CD4-positive, CD25-positive, alpha-beta regulatory T cell (primary cell): ENCODE measurements around the gene E2F8. TPM values are rescaled to one million over a fixed set of nuclear protein-coding genes. Genes with fewer than 3 reads are reported as not detected.
"Not testable (repeated sequence)": the region's sequence is repeated elsewhere in the genome, so short reads cannot be mapped to it uniquely, and the experiment has no call there.

Source experiments
- ATAC-seq, 2 donors: fragments of 150-1000 bp; cut with Tn5 transposase; one replicate each; pipeline ENCODE4 v1.10.0; 2021; ENCODE audit warnings: low read depth in 2 of 2, moderate number of reproducible peaks in 2 of 2, moderate library complexity in 1 of 2
- DNase-seq, 3 donors: peaks; one replicate each; pipeline versions ENCODE4 v3.0.0 to v3.0.0-alpha.2; 2012 to 2022; ENCODE audit warnings: mixed read lengths in 1 of 3
- H3K27ac ChIP-seq: one replicate; pipeline ENCODE4 v1.7.0; 2013; ENCODE audit warnings: mild to moderate bottlenecking, low read length; ENCODE audit not compliant: insufficient read depth, poor library complexity, severe bottlenecking
- H3K27me3 ChIP-seq: one replicate; pipeline ENCODE4 v1.7.0; 2013; ENCODE audit warnings: low read length; ENCODE audit not compliant: control insufficient read depth, insufficient read depth
- H3K36me3 ChIP-seq: one replicate; pipeline ENCODE4 v1.7.0; 2013; ENCODE audit warnings: mild to moderate bottlenecking, low read length, moderate library complexity; ENCODE audit not compliant: control insufficient read depth, insufficient read depth
- H3K4me1 ChIP-seq: 2 replicates; pipeline ENCODE4 v1.7.0; 2013; ENCODE audit warnings: mild to moderate bottlenecking, low read length; ENCODE audit not compliant: insufficient read depth, control insufficient read depth, poor library complexity, severe bottlenecking
- H3K4me3 ChIP-seq: one replicate; pipeline ENCODE4 v1.7.0; 2013; ENCODE audit warnings: low read depth, mild to moderate bottlenecking, low read length, moderate library complexity
- H3K9me3 ChIP-seq, 2 experiments: 1 replicate in 1 of 2; 2 replicates in 1 of 2; pipeline ENCODE4 v1.7.0; 2013; ENCODE audit warnings: low read length in 2 of 2, mild to moderate bottlenecking in 1 of 2, moderate library complexity in 1 of 2; ENCODE audit not compliant: control insufficient read depth in 2 of 2
- H3K27ac Mint-ChIP-seq, 3 donors: one replicate each; pipeline ENCODE4 v1.8.0; 2020 to 2022; ENCODE audit warnings: mild to moderate bottlenecking in 3 of 3, mixed read lengths in 3 of 3, moderate library complexity in 2 of 3
- H3K27me3 Mint-ChIP-seq: one replicate; pipeline ENCODE4 v1.8.0; 2022; ENCODE audit warnings: mild to moderate bottlenecking, mixed read lengths
- H3K36me3 Mint-ChIP-seq: one replicate; pipeline ENCODE4 v1.8.0; 2020; ENCODE audit warnings: mixed read lengths
- H3K4me1 Mint-ChIP-seq, 4 donors: one replicate each; pipeline ENCODE4 v1.8.0; 2020 to 2022; ENCODE audit warnings: mixed read lengths in 4 of 4, mild to moderate bottlenecking in 1 of 4
- H3K4me3 Mint-ChIP-seq, 4 donors: one replicate each; pipeline ENCODE4 v1.8.0; 2020 to 2022; ENCODE audit warnings: mild to moderate bottlenecking in 4 of 4, mixed read lengths in 4 of 4, moderate library complexity in 3 of 4
- H3K9me3 Mint-ChIP-seq, 7 donors: one replicate each; pipeline ENCODE4 v1.8.0; 2020 to 2022; ENCODE audit warnings: mixed read lengths in 7 of 7, mild to moderate bottlenecking in 3 of 7, moderate library complexity in 2 of 7
- polyA plus RNA-seq, 4 donors: library from polyadenylated mRNA; unstranded; fragments of 300-500 nt; fragmentation: Illumina TruSeq; gene quantifications; one replicate each; pipeline ENCODE4 v1.2.3, GENCODE V29; 2021
- total RNA-seq: library from RNA; stranded (reverse); gene quantifications from one replicate; pipeline ENCODE4 v1.2.3, GENCODE V29; 2022

Gene E2F8
- total and polyA plus RNA-seq, 5 donors from 2014 or later = 0.25 to 0.35 (median 0.33) TPM; not detected in 2

DNA sequence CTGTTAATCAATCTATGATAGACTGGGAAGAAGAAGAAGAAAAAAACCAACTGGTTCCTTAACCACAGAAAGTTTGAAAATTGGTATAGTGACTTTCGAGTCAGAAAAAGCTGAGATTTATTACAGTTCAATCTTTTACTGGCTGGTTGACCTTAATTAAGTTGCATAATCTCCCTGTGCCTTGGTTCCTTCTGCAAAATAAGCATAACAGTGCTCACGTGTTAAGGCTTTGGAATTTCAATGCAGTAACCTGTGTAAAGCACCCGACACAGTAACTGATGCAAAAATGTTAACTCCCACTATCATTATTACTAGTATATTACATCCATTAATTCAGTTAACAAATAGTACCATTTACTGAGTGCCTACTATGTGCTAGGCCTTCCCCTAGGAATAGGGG, 22.6 kb upstream of the E2F8 start:
- Histone ChIP-seq H3K4me1 (no peaks in the 10 kb centered on the region), H3K4me3 (no peak overlapping the region), H3K27me3 (peaks cover 8% of the 10 kb centered on the region), H3K9me3 (no peaks in the 10 kb centered on the region), H3K27ac (no peak overlapping the region), H3K36me3 (no peaks in the 10 kb centered on the region)
- Mint-ChIP-seq H3K4me3 (no peak overlapping the region), H3K36me3 (no peaks in the 10 kb centered on the region), H3K27me3 (peaks cover 5% of the 10 kb centered on the region), H3K9me3 (peaks cover 0 to 1% (median 0%) of the 10 kb centered on the region in 7 donors), H3K27ac (no peak overlapping the region), H3K4me1 (peaks cover 0 to 5% (median 0%) of the 10 kb centered on the region in 4 donors)
- ATAC-seq (no peak), DNase-seq (no peak)

DNA sequence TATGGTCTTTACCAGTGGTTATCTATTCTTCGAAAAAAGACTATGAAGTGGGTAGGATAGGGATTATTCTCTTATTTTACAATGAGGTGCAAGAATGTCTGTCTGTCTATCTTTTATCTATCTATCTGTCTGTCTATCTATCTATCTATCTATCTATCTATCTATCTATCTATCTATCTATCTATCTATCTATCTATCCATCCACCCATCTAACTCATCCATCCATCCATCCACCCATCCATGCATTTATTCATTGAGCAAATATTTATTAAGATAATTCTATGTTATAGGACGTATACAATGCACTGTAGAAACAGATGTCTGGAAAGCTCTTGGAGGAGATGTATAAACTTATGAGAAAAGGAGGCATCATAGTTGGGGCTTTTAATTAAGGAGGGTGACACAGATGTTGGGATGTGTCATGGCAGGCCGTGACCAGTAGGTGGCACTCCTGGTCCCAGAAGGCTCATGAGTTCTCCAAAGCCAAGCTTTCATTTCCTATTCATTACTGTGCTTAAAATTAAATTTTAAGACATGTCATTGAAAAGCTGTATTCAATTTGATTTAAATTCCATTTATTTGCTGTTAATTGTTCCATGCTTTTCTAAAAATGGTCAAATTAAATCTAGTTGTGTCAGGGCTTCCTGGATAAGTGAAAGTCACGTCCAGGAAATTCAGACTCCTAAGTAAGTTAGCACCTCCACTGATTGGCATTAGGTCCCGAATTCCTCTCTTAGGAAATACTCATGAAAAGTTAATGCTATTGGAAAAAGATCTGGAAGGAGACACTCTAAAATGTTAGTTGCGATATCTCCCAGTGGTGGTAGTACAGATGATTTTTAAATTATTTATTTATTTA, 19.0 kb upstream of the E2F8 start:
- ATAC-seq (peak; percentile 67 to 69), DNase-seq (peak; percentile 29 to 69 (median 40))
- Mint-ChIP-seq H3K27me3 (peaks cover 5% of the 10 kb centered on the region), H3K9me3 (peaks cover 0 to 4% (median 0%) of the 10 kb centered on the region in 7 donors), H3K27ac (no peak overlapping the region), H3K4me3 (no peak overlapping the region), H3K4me1 (peaks cover 0 to 5% (median 0%) of the 10 kb centered on the region in 4 donors), H3K36me3 (no peaks in the 10 kb centered on the region)
- no peaks in the 10 kb centered on the region for H3K36me3 ChIP-seq
- H3K4me3 ChIP-seq = peak overlapping the region; percentile 47
- H3K9me3 ChIP-seq = no peaks in the 10 kb centered on the region
- H3K27me3 ChIP-seq = peaks cover 5% of the 10 kb centered on the region
- no peaks in the 10 kb centered on the region for H3K4me1 ChIP-seq
- H3K27ac ChIP-seq = no peak overlapping the region

- no peaks in the 10 kb centered on the region for H3K4me1 ChIP-seq
- peaks cover 0 to 5% (median 0%) of the 10 kb centered on the region in 4 donors for H3K4me1 Mint-ChIP-seq
- peaks cover 0 to 6% (median 0%) of the 10 kb centered on the region in 7 donors for H3K9me3 Mint-ChIP-seq
- peaks cover 5% of the 10 kb centered on the region for H3K27me3 Mint-ChIP-seq
- H3K4me3 ChIP-seq = no peak overlapping the region
- H3K4me3 Mint-ChIP-seq = no peak overlapping the region
- H3K9me3 ChIP-seq = no peaks in the 10 kb centered on the region
- peaks cover 5% of the 10 kb centered on the region for H3K36me3 Mint-ChIP-seq
- H3K27me3 ChIP-seq = no peaks in the 10 kb centered on the region
- no peaks in the 10 kb centered on the region for H3K36me3 ChIP-seq
- H3K27ac Mint-ChIP-seq = no peak overlapping the region
- ATAC-seq = no peak
- H3K27ac ChIP-seq = no peak overlapping the region
- no peak for DNase-seq
Measured at GRCh38 chr11:19258641-19259230, 18.0 kb upstream of the E2F8 start.

DNA sequence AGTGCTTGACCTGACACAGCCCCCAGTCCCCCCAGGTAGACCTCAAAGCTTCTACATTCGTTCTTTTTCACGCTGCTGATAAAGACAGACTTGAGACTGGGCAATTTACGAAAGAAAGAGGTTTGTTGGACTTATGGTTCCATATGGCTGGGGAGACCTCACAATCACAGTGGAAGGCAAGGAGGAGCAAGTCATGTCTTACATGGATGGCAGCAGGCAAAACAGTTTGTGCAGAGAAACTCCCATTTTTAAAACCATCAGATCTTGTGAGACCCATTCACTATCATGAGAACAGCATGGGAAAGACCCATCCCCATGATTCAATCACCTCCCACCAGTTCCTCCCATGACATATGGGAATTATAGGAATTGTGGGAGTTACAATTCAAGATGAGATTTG, 13.7 kb upstream of the E2F8 start:
- H3K4me1 ChIP-seq, ATAC-seq, H3K27ac ChIP-seq, H3K27me3 ChIP-seq, H3K9me3 Mint-ChIP-seq, H3K4me3 Mint-ChIP-seq, H3K9me3 ChIP-seq, H3K36me3 ChIP-seq, H3K36me3 Mint-ChIP-seq, H3K4me3 ChIP-seq, H3K4me1 Mint-ChIP-seq, DNase-seq, H3K27me3 Mint-ChIP-seq, H3K27ac Mint-ChIP-seq: not testable (repeated sequence)

DNA sequence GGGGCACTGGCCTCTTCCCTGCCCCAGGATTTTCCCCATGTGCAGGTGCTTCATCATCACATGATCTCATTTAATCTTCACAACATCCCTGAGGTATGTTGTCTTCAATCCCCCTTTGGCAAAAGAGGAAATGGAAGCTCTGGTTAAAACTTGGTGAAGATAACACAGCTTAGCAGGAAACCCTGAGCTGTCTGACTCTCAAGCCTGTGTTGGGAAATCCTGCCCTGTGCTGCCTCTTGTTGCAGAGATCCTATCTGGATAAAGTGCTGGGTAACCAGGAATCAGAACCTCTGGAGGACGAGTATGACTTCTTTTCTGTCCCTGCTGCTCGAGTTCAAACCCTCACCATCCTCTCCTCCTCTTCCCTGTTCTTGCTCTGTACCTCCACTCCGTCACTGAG, 13.1 kb upstream of the E2F8 start:
- Mint-ChIP-seq H3K4me3 (no peak overlapping the region), H3K36me3 (peaks cover 5% of the 10 kb centered on the region), H3K4me1 (no peaks in the 10 kb centered on the region), H3K27me3 (peaks cover 5% of the 10 kb centered on the region), H3K9me3 (peaks cover 0 to 12% (median 3%) of the 10 kb centered on the region in 7 donors), H3K27ac (no peak overlapping the region)
- Histone ChIP-seq H3K9me3 (no peaks in the 10 kb centered on the region), H3K27ac (no peak overlapping the region), H3K36me3 (no peaks in the 10 kb centered on the region), H3K4me3 (no peak overlapping the region), H3K27me3 (no peaks in the 10 kb centered on the region), H3K4me1 (no peaks in the 10 kb centered on the region)
- DNase-seq = no peak
- no peak for ATAC-seq

GRCh38 chr11:19253153-19253745, 12.5 kb upstream of the E2F8 start:
- H3K27ac Mint-ChIP-seq = no peak overlapping the region
- no peak for ATAC-seq
- no peak for DNase-seq

GRCh38 chr11:19252394-19253152, 11.8 kb upstream of the E2F8 start:
- Mint-ChIP-seq H3K4me3 (no peak overlapping the region), H3K27me3 (peaks cover 5% of the 10 kb centered on the region)

More at GRCh38 chr11:19253153-19253745, 12.5 kb upstream of the E2F8 start:
- Mint-ChIP-seq H3K27me3 (peaks cover 5% of the 10 kb centered on the region), H3K36me3 (peaks cover 5% of the 10 kb centered on the region), H3K4me3 (no peak overlapping the region), H3K4me1 (no peaks in the 10 kb centered on the region), H3K9me3 (peaks cover 0 to 12% (median 3%) of the 10 kb centered on the region in 7 donors)
- no peak overlapping the region for H3K4me3 ChIP-seq
- H3K27me3 ChIP-seq = no peaks in the 10 kb centered on the region
- no peaks in the 10 kb centered on the region for H3K9me3 ChIP-seq
- no peak overlapping the region for H3K27ac ChIP-seq
- no peaks in the 10 kb centered on the region for H3K36me3 ChIP-seq
- no peaks in the 10 kb centered on the region for H3K4me1 ChIP-seq

More at GRCh38 chr11:19252394-19253152, 11.8 kb upstream of the E2F8 start:
- Histone ChIP-seq H3K4me3 (no peak overlapping the region), H3K27ac (no peak overlapping the region), H3K9me3 (no peaks in the 10 kb centered on the region), H3K36me3 (no peaks in the 10 kb centered on the region), H3K27me3 (no peaks in the 10 kb centered on the region), H3K4me1 (no peaks in the 10 kb centered on the region)
- Mint-ChIP-seq H3K4me1 (no peaks in the 10 kb centered on the region), H3K27ac (no peak overlapping the region), H3K9me3 (peaks cover 0 to 12% (median 4%) of the 10 kb centered on the region in 7 donors), H3K36me3 (peaks cover 5% of the 10 kb centered on the region)
- no peak for ATAC-seq
- no peak for DNase-seq
